ENCODE data around the gene MNS1. TPM values are rescaled to one million over a fixed set of nuclear protein-coding genes. Genes with fewer than 3 reads are reported as not detected.
"Not testable (repeated sequence)": the region's sequence is repeated elsewhere in the genome, so short reads cannot be mapped to it uniquely, and the experiment has no call there.

The MNS1 gene
- polyA plus RNA-seq, 4 donors: 11.6 to 31.4 (median 25.7) TPM

DNA sequence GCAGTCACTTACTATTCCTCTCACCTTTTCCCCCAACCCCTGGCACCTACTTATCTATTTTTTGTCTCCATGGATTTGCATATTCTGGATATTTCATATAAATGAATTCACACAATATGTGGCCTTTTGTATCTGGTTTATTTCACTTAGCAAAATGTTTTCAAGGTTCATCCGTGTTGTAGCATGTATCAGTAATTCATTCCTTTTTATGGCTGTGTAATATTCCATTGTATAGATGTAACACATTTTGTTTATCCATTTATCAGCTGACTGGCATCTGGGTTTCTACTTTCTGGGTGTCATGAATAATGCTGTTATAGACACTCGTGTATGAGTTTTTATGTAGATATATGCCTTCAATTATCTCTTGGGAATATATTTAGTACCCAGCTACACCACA is 5.8 kb downstream of the MNS1 start:
- DNase-seq (ENCODE audit: low read depth in 4 of 4, low spot score in 3 of 4): no peak

DNA sequence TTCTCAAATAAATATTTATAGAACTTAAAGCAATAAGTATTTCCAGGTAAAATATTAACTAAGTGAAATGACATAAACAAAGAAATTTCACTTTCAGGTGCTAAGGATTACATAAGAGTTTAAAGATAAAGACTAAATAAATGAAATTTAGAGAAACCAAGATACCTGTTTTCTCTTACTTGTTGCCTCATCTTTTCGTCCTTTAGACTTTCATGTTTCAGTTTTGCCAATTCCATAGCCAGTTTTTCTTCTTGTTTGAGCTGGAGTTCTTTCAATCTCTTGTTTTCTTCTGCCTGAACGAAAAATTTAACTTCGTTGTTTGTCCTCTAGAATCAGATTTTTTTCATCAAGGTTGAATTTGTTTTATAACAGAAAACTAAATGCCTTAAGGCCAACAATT is 8.7 kb downstream of the MNS1 start:
- DNase-seq (ENCODE audit: low read depth in 4 of 4, low spot score in 3 of 4): no peak

DNA sequence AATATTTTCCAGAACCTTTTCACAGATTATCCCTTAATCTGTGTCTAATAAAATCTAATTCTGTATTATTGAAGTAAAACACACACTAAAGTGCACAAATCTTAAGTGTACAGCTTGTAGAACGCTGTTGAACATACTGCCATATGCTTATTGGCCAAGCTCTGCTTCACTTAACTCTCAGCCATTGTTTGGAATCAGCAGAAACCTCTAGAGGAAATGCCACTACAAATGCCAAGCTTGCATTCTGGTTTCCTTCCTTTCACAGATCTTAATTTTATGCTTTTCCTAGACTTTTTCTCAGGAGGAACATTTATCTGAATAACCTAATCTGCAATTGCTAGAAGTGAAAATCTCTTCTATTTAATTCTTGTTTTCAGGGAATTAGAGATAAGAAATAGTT is 10.1 kb downstream of the MNS1 start:
- no peak for DNase-seq (ENCODE audit: low read depth in 4 of 4, low spot score in 3 of 4)

DNA sequence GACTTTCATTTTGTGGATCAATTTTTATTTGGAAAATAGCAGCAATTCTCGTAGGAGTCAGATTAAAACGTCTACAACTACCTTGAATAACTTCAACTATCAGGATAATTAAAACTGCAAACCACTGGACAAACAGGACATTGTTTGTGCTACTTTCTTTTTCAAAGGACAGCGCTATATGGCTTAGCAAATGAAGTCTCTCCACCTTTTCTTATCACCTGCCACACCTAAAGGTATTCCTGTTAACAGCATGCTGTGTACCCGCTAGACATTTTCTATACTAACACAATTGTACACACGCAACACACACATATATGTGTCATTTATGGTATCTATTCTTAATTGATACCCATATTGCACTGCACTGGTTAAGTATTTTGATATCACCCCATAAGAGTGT is 19.2 kb downstream of the MNS1 start:
- DNase-seq (ENCODE audit: low read depth in 4 of 4, low spot score in 3 of 4): no peak

DNA sequence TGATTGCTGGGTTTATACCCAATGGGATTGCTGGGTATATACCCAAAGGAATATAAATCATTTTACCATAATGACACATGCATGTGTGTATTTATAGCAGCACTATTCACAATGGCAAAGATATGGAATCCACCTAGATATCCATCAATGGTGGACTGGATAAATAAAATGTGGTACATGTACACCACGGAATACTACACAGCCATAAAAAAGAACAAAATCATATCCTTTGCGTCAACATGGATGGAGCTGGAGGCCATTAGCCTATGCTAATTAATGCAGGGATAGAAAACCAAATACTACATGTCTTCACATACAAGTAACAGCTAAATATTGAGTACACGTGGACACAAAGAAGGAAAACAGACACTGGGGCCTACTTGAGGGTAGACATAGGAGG is 22.6 kb downstream of the MNS1 start:
- DNase-seq (ENCODE audit: low read depth in 4 of 4, low spot score in 3 of 4): no peak

DNA sequence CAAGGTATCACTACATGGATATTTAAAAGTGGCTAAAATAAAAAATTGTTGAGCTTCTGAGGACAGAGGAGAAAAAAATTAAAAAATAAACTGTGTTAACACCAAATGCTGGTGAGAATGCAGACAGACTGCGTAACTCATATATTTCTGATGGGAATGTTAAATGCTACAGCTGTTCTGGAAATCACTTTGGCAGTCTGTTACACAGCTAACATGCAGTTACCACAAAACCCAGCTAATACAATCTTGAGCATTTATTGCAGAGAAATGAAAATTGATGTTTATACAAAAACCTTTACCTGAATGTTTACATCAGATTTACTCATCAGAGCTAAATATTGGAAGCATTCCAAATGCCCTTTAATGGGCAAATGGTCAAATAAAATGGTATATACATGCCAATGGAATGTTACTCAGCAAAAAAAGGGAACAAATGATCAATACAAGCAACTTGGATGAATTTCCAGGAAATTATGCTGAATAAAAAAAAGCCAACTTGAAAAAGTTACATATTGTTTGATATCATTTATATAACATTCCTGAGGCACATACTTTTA is 24.6 kb downstream of the MNS1 start:
- DNase-seq (ENCODE audit: low read depth in 4 of 4, low spot score in 3 of 4): no peak

DNA sequence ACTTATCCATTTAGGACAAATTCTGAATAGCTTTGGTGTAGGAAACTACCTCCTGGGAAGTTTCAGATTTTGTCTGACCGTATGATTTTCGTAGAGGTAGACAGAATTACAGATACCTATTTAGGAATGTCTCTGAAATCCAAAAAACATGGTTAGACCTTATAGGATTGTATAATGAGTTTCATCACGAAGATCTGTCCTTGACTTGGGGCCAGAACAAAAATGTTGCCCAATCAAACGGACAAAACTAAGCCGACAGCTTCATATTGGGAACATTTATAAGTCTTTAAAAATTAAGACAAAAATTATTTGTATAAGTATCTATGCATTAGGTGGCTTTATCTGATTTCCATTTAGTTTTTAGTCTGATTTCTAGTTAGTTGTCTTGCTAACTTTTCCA is 32.6 kb downstream of the MNS1 start:
- DNase-seq (ENCODE audit: low read depth in 4 of 4, low spot score in 3 of 4): no peak

DNA sequence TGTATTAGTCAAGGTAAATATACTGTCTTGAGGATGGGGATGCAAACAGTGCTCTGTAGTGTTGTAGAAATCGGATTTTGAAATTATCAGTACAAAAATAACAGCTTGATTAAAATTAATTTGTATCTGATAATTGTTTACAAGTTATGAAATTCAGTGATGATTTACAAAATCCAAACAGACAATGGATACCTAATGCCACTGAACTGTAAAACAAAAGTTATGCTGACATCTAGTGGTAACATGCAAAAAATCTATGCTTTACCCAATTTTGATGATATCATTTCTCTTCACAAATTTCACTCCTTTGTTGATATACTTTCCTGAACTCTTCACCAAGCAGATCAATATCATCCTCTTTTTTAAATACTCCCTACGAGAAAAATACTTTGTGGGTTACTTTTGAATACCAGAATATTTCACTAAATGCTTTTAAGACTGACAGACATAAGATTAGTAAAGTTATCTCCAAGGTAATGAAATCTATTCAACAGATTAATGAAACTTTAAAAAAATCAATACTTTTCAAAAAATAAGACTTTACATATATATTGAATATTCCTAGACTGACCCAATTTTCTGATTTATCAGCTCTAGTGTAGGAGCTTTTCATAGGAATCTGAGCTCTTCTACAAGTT is 36.0 kb downstream of the MNS1 start:
- no peak for DNase-seq (ENCODE audit: low read depth in 4 of 4, low spot score in 3 of 4)

DNA sequence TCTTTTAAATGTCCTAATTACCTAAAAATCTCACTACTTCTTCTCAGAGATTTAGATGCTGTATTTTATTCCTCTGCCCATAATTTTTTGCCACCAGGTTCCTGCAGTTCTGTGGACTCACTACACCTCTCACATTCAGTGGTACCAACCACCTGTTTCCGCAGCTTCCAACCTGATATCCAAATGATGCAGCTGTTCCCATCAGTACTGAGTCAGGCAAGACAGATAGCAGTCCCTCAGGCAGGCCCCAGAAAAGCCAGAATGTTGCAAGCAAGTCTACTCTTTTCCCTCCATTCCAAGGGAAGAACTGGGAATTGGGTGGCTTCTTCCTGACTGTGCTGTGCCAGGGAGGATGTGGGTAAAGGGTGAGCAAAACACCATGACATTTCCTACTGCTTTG is 39.0 kb downstream of the MNS1 start:
- DNase-seq (ENCODE audit: low read depth in 4 of 4, low spot score in 3 of 4): no peak

DNA sequence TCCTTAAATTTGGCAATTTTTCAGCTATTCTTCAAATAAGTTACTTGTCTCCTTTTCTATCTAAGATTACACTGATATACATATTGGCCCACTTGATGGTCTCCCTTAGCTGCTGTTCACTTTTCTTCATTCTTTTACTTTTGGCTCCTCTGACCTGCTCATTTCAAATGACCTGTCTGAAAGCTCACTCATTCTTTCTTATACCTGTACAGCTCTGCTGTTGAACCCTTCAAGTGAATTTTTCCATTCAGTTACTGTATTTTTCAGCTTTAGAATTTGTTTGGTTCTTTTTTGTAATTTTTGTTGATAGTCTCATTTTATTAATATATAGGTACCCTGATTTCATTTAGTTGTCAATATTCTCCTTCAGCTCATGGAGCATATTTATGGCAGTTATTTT is 39.7 kb downstream of the MNS1 start:
- no peak for DNase-seq (ENCODE audit: low read depth in 4 of 4, low spot score in 3 of 4)

DNA sequence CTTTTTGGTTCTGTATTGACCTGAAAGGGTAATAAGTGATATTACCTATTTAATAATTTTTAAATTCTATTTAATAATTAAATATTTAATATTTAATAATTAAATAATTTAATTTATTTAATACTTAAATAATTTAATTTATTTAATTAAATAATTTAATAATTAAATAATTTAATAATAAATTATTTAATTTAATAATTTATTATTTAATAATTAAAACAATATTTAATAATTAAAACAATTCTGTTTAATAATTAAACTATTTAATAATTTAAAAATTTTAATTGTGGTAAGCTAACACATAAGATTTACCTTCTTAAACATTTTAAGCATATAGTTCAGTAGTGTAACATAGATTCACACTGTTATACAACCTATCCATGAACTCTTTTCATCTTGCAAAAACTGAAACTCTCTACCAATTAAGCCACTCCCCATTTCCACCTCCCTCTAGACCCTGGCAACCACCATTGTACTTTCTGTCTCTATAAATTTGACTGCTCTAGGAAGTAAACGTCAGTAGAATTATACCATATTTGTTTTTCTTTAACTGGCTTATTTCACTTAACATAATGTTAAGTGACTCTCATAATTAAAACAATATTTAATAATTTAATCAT is 51.7 kb downstream of the MNS1 start:
- not testable (repeated sequence) for DNase-seq (ENCODE audit: low read depth in 4 of 4, low spot score in 3 of 4)

DNA sequence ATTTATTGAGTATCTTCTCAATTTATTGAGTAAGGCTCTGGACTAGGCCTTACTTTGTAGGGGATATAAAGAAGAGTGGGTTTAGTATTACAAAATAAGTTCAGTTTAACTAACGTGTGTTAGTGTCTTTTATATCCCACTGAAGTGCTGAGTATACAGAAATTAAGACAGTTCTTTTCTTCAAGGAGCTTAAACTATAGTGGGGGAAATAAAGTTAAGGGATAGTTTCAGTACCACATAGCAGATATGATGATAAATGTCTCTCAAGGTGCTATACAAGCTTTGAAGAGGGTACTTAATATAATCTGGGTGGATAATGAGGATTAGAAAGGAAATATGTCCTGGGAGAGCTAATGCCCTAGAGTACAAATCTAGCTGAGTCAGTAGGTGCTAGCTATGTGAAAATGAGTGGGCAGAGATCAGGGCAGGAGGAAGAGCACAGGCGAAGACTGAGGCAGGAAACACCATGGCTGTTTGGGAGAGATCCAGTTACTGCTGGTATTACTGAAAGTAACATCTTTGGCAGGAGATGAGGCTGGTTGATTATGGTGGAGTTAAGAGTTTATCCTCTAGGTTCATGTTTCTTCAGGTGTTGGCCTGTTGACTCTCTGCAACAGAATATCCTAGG is 53.7 kb downstream of the MNS1 start:
- DNase-seq (ENCODE audit: low read depth in 4 of 4, low spot score in 3 of 4): no peak

DNA sequence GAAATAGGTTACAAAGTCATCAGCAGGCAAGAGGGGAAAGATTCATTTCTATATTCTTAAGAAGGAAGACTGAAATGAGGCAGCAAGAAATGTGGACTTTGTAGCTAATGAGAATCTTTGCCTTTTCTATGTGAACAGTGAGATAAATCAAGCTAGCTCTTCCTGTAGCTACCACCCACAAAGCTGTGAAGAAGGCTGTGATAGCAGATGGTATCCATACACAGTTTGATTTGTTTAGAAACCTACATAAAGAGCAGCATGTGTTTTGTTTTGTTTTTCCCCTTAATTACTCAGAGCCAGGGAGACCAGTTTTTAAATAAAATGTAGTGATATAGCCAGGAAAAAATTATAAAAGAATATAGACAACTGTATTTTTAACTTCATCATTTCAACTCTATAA is 54.2 kb downstream of the MNS1 start:
- peak in 1 of 4 donors; percentile 17 for DNase-seq (ENCODE audit: low read depth in 4 of 4, low spot score in 3 of 4)

DNA sequence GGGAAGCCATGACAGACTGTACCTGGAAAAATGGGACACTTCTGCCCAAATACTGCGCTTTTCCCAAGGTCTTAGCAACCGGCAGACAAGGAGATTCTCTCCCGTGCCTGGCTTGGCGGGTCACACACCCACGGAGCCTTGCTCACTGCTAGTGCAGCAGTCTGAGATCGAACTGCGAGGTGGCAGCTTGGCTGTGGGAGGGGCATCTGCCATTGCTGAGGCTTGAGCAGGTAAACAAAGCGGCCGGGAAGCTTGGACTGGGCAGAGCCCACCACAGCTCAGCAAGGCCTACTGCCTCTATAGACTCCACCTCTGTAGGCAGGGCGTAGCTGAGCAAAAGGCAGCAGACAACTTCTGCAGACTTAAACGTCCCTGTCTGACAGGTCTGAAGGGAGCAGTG is 65.7 kb downstream of the MNS1 start:
- DNase-seq (ENCODE audit: low read depth in 4 of 4, low spot score in 3 of 4): not testable (repeated sequence)

DNA sequence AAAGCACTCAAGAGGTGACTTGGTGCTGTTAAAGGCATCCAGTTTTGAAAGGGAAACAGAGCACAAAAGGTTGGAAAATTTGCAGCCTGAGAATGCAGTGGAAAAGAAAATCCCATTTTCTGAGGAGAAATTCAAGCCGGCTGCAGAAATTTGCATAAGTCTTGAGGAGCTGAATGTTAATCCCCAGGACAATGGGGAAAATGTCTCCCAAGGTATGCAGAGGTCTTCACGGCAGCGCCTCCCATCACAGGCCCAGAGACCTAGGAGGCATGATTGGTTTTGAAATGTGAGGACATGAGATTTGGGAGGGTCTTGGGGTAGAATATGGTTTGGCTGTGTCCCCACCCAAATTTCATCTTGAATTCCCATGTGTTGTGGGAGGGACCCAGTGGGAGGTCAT is 67.6 kb downstream of the MNS1 start:
- not testable (repeated sequence) for DNase-seq (ENCODE audit: low read depth in 4 of 4, low spot score in 3 of 4)

DNA sequence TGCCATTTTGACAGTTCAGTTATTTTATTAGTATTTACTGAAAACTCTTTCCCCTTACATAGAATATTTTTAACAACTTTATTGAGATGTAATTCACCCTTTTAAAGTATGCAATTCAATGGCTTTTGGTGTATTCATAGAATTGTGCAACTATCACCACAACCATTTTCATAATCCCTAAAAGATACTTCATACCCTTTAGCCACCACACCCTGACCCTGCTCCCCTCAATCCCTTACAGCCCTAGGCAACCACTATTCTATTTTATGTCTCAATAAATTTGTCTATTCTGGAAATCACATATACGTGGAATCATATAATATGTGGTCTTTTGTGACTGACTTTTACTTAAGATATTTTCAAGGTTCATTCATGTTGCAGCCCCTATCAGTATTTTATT is 70.0 kb downstream of the MNS1 start:
- DNase-seq (ENCODE audit: low read depth in 4 of 4, low spot score in 3 of 4): no peak

DNA sequence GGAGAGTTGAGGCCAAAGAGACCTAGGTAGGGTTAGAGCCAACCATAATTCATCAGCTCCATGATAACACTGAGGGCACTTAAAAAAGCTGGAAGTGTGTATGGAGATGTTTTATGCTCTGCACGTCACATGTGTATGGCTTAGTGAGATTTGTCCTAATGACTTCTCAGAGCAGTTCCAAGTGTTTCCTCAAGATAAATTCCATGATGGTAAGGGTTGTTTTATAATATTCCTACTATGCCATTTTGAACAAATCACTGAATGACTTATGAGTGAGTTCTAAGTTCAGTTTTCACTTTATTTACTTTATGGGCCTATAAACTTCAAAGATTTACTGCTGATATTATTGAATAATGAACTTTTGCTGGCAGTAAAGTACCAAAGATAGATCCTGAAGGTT is 71.7 kb downstream of the MNS1 start:
- DNase-seq (ENCODE audit: low read depth in 4 of 4, low spot score in 3 of 4): no peak

DNA sequence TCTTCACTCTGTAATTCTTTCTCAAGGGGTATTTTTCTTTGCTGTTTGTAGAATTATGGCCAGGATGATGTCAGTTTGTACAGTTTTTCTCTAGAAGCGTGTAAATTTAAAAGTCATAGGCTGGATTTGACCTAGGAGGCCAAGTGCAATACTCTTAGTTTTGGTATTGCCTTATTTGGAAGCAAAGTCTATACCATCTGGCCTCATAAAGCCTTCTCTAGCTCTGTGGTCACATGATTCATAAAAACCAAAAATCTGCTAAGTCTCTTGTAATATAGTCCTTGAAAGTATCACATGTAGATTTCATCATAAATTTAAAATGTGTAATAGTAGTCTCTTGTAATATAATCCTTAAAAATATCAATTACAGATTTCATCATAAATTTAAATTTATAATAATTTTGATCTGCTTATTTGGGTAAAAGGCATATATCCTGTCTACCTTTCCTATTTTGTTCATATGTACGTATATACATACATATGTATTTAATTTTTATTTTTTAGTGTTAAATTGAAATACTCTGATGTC is 74.1 kb downstream of the MNS1 start:
- no peak for DNase-seq (ENCODE audit: low read depth in 4 of 4, low spot score in 3 of 4)

DNA sequence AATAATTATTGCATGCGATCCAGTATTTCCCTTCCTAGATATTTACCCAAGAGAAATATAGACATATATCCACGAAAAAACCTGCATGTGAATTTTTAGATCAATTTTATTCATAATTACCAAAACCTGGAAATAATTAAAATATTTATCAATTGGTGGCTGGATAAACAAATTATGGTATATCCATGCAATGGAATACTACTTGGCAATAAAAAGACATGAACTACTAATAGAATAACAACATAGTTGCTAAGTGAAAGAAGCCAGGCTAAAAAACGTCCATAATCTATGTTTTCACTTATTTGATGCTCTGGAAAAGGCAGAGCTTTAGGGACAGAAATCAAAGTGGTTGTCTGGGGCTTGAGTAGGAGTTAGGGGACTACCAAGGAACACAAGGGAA is 79.0 kb downstream of the MNS1 start:
- no peak for DNase-seq (ENCODE audit: low read depth in 4 of 4, low spot score in 3 of 4)

DNA sequence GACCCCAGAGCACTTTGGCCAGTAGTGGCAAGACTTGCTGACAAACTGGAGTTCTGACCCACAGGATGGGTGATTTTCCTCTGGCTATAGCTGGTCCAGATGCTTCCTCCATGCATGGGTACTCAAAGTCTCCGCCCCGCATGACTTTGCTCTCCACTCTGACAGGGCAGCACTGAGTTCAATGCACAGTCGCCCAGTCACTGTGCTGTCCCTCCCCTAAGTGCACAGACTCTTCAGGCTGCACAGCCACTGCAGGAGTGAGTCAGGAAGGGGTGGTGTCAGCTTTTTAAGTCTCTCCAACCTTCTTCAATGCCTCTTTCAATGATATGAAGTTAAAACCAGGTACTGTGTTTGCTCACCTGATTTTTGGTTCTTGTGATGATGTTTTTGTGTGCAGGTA is 81.9 kb downstream of the MNS1 start:
- DNase-seq (ENCODE audit: low read depth in 4 of 4, low spot score in 3 of 4): no peak
